ENCODE data around the gene HECW1.

The HECW1 gene

DNA sequence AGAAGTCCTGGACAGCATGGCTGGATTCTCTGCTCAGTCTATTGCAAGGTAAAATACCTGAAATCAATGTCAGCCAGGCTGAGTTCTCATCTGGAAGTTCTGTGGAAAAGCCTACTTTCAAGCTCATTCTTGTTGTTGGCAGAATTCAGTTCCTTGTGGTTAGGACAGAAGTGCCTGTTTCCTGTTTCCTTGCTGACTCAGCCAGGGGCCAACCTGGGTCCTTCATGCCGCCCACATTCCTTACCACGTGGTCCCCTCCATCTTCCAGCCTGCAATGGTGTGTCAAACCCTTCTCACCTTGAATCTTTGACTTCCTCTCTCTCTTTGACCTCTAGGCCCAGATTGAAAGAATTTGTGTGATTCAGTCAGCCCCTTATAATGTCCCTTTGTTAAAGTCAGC lies 273.4 kb downstream of the HECW1 start:
- no peak overlapping the region for H3K4me3 ChIP-seq (ENCODE audit: low read length)
- DNase-seq (ENCODE audit: low read depth) = no peak
- TF ChIP-seq, protein P1, sequence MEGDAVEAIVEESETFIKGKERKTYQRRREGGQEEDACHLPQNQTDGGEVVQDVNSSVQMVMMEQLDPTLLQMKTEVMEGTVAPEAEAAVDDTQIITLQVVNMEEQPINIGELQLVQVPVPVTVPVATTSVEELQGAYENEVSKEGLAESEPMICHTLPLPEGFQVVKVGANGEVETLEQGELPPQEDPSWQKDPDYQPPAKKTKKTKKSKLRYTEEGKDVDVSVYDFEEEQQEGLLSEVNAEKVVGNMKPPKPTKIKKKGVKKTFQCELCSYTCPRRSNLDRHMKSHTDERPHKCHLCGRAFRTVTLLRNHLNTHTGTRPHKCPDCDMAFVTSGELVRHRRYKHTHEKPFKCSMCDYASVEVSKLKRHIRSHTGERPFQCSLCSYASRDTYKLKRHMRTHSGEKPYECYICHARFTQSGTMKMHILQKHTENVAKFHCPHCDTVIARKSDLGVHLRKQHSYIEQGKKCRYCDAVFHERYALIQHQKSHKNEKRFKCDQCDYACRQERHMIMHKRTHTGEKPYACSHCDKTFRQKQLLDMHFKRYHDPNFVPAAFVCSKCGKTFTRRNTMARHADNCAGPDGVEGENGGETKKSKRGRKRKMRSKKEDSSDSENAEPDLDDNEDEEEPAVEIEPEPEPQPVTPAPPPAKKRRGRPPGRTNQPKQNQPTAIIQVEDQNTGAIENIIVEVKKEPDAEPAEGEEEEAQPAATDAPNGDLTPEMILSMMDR (conservative IDR thresholded peaks at IDR 0.05; ENCODE audit: low read depth, low read length) = no peak

DNA sequence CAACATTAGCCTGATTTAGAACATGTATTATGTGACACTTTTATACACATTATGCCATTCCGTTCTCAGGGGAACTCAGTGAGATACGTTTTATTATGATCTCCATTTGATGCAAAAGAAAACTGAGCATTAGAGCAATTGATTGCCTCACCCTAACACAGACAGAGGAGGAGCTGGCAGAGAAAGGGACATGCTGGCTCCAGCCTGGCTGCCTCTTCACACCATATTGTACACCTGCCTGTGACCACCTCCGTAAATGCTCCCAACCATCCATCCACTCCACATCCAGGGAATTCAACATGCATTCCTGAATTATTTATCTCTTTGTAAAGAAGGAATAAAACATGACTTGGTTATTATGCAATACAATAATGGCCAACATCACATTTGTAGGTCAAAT lies 275.5 kb downstream of the HECW1 start:
- TF ChIP-seq, protein P1 (conservative IDR thresholded peaks at IDR 0.05; ENCODE audit: low read depth, low read length) = no peak
- no peak overlapping the region for H3K4me3 ChIP-seq (ENCODE audit: low read length)
- no peak for DNase-seq (ENCODE audit: low read depth)

DNA sequence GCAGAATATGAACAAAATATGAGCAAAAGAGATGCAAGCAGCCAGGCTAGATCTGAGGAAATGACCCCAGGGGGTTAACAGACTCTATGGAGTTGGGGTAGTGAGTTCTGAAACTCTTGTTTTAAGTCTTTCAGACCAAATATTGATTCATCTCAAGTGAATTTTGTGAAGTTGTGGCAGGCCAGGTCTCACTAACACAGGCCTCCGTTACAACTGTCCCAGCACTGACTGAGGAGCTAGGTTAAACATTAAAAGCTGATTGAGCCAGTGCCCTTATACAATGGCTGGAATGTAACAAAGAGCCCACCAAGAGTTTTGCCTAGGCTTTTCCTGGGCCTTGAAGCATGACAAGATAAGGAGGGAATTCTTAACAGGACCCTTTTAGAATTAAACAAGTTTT lies 278.1 kb downstream of the HECW1 start:
- no peak overlapping the region for H3K4me3 ChIP-seq (ENCODE audit: low read length)
- TF ChIP-seq, protein P1 (conservative IDR thresholded peaks at IDR 0.05; ENCODE audit: low read depth, low read length) = no peak
- DNase-seq (ENCODE audit: low read depth) = no peak

DNA sequence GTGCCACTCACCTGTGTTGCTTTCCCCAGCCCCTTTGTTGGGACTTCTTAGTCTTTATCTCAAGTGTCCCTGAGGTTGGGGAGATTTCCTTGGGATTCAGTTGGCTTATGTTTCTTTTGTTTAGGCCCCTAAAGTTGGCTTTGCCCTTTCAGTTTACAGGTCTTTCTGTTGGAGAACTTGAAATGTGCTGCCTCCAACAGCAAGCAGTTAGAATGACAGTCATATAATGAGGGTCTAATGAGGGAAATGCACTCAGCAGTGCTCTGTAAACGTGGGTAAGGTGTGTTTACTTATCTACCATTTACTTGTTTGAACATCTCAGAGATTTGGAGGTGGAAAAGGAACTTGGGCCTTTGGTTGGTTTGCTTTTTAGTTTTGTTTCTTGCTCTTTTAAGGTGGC lies 279.1 kb downstream of the HECW1 start:
- TF ChIP-seq, protein P1 (conservative IDR thresholded peaks at IDR 0.05; ENCODE audit: low read depth, low read length) = no peak
- no peak for DNase-seq (ENCODE audit: low read depth)
- H3K4me3 ChIP-seq (ENCODE audit: low read length) = no peak overlapping the region

DNA sequence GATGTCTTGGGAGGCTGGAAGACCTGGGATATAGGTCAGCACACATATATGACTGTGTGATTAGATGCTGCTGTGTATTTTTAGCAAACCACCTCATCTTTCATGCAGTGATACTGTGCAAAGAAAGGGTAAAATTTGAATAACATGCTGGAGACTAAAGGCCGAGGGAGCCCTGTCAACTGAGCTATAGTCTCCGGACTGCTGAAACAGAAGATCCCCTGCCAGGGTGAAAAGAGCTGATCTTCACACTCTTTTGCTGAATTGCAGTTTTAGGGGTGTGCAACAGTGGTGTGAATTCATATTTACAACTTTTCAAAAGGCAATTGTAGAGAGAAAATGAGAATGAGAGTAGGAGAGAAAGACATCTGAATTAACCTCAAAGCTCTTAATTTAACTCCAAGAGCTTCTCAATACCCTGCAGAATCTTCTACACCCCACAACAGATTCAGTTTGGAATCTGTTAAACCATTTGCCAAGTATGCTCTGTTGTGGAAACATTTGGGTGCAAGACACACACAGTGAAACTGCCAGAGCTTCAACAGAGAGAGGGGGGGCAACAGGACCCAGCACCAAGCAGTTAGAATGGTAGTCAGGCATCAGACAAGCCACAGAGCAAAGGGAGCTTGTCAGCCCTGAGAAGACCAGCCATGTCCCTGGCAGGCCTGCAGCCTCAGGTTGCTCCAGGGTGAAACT lies 280.3 kb downstream of the HECW1 start:
- no peak overlapping the region for H3K4me3 ChIP-seq (ENCODE audit: low read length)
- TF ChIP-seq, protein P1 (conservative IDR thresholded peaks at IDR 0.05; ENCODE audit: low read depth, low read length) = no peak
- no peak for DNase-seq (ENCODE audit: low read depth)

DNA sequence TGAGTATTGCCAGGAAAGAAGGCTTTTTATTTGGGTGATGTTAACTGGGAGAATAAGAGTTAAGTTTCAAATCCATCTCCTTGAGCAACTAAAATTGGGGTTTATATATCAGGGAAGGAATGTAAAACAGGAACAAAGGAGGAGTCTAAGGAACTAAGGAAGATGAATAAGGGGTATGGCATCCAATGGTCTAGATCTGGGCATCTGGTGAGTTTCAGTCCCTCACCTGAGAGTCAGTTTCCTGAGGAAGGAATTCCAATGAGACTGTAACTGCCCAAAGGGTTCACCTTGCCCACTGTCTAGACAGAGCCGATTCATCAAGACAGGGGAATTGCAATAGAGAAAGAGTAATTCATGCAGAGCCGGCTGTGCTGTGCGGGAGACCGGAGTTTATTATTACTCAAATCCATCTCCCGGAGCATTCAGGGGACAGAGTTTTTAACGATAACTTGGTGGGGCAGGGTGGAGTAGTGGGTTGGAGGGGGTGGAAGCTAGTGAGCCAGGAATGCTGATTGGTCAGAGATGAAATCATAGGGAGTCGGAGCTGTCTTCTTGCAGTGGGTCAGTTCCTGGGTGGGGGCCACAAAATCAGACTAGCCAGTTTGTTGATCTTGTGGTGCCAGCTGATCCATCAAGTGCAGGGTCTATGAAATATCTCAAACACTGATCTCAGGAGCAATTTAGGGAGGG lies 282.1 kb downstream of the HECW1 start:
- DNase-seq (ENCODE audit: low read depth) = no peak
- H3K4me3 ChIP-seq (ENCODE audit: low read length) = no peak overlapping the region
- TF ChIP-seq, protein P1 (conservative IDR thresholded peaks at IDR 0.05; ENCODE audit: low read depth, low read length) = no peak

DNA sequence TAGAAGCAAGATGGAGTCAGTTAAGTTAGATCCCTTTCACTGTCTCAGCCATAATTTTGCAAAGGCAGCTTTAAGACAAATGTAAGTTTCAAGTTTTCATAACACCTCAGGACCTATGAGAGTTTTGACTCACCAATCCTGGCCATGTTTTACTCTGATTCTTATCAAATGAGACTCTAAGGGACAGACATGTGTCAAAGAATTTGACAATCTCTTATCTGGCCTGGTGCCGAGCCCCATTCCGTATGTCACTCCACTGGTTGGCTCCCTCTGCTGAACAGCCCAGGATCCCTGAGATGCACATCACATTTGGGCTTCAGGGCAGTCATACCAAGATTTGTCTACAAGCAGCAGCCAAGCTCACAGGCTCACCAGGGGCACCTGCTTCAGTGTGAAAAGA lies 282.9 kb downstream of the HECW1 start:
- TF ChIP-seq, protein P1 (conservative IDR thresholded peaks at IDR 0.05; ENCODE audit: low read depth, low read length) = no peak
- no peak overlapping the region for H3K4me3 ChIP-seq (ENCODE audit: low read length)
- DNase-seq (ENCODE audit: low read depth) = no peak

Data from retinal pigment epithelial cell (primary cell).